Measurements from ENCODE around the gene EXOC4.

EXOC4 gene

GRCh38 chr7:134059921-134060320 lies 807.0 kb downstream of the EXOC4 start:
- H3K9ac ChIP-seq (ENCODE audit: low read depth, low read length), result no peak overlapping the region
- no peak overlapping the region for H3K27ac ChIP-seq (ENCODE audit: low read depth, low read length)
- no peaks in the 10 kb centered on the region for H3K4me1 ChIP-seq (ENCODE audit: insufficient read depth, low read length)
- no peaks in the 10 kb centered on the region for H3K27me3 ChIP-seq (ENCODE audit: insufficient read depth, low read length)
- H3K4me3 ChIP-seq (ENCODE audit: low read length), result no peak overlapping the region
- H3K9me3 ChIP-seq (ENCODE audit: insufficient read depth, low read depth, low read length), result no peaks in the 10 kb centered on the region
- no peaks in the 10 kb centered on the region for H3K36me3 ChIP-seq (ENCODE audit: insufficient read depth, low read length)
- no CpG with 5 or more reads among the region's 1 CpG for WGBS

GRCh38 chr7:134060874-134061273 lies 808.0 kb downstream of the EXOC4 start:
- Histone ChIP-seq H3K9me3 (ENCODE audit: insufficient read depth, low read depth, low read length) (no peaks in the 10 kb centered on the region), H3K36me3 (ENCODE audit: insufficient read depth, low read length) (no peaks in the 10 kb centered on the region), H3K9ac (ENCODE audit: low read depth, low read length) (no peak overlapping the region), H3K27ac (ENCODE audit: low read depth, low read length) (no peak overlapping the region), H3K4me3 (ENCODE audit: low read length) (no peak overlapping the region), H3K27me3 (ENCODE audit: insufficient read depth, low read length) (no peaks in the 10 kb centered on the region), H3K4me1 (ENCODE audit: insufficient read depth, low read length) (no peaks in the 10 kb centered on the region)
- 91% methylated on average over 3 of the region's 3 CpGs for WGBS

- Histone ChIP-seq H3K9me3 (ENCODE audit: insufficient read depth, low read depth, low read length) (no peaks in the 10 kb centered on the region), H3K36me3 (ENCODE audit: insufficient read depth, low read length) (no peaks in the 10 kb centered on the region), H3K4me1 (ENCODE audit: insufficient read depth, low read length) (no peaks in the 10 kb centered on the region), H3K27ac (ENCODE audit: low read depth, low read length) (no peak overlapping the region), H3K4me3 (ENCODE audit: low read length) (no peak overlapping the region), H3K9ac (ENCODE audit: low read depth, low read length) (no peak overlapping the region), H3K27me3 (ENCODE audit: insufficient read depth, low read length) (no peaks in the 10 kb centered on the region)
- WGBS, result 92% methylated on average over 4 of the region's 4 CpGs
Observed at GRCh38 chr7:134062460-134062859, 809.6 kb downstream of the EXOC4 start.

DNA sequence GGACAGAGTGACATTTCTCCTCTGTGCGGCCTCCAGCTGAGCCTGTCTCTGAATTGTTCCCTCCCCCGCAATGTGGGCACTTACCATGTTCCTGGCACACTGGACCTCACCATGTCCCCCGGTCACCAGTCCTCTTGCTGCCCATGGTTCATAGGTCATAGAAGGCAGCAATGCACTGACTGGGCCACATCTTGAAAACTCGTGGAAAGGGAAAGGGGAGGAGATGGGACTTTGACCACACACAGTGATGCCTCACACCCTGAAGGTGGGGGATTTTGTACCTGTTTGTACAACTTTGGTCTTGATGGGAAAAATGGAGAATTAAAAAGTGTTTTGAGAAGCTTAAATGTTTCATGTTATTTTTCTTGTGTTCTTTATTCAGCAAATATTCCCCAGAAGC lies 812.5 kb downstream of the EXOC4 start:
- Histone ChIP-seq H3K36me3 (ENCODE audit: insufficient read depth, low read length) (no peaks in the 10 kb centered on the region), H3K4me3 (ENCODE audit: low read length) (no peak overlapping the region), H3K27ac (ENCODE audit: low read depth, low read length) (no peak overlapping the region), H3K4me1 (ENCODE audit: insufficient read depth, low read length) (no peaks in the 10 kb centered on the region), H3K9me3 (ENCODE audit: insufficient read depth, low read depth, low read length) (no peaks in the 10 kb centered on the region), H3K9ac (ENCODE audit: low read depth, low read length) (no peak overlapping the region), H3K27me3 (ENCODE audit: insufficient read depth, low read length) (no peaks in the 10 kb centered on the region)
- WGBS, result 93% methylated on average over 4 of the region's 4 CpGs

DNA sequence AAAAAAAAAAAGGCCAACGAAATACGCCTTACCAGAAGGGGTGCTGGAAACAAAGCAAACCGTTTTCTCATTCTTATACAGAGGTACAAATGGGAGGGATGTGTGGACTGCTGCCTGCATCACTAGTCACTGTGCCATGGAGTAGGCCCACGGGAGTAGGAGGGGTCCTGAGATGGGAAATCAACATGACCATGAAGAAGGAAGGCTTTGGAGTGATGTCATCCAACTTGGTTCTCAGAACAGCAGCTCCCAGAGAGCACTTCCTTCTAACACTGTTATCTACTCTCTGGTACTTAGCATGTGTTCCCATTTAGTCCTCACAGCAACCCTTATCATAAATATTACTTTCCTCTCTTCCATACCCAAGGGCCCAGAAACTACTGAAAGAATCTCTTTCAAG lies 814.3 kb downstream of the EXOC4 start:
- H3K4me1 ChIP-seq (ENCODE audit: insufficient read depth, low read length), result no peaks in the 10 kb centered on the region
- H3K9me3 ChIP-seq (ENCODE audit: insufficient read depth, low read depth, low read length), result no peaks in the 10 kb centered on the region
- H3K36me3 ChIP-seq (ENCODE audit: insufficient read depth, low read length), result no peaks in the 10 kb centered on the region
- H3K9ac ChIP-seq (ENCODE audit: low read depth, low read length), result no peak overlapping the region
- no peak overlapping the region for H3K4me3 ChIP-seq (ENCODE audit: low read length)
- 5% methylated on average over 1 of the region's 4 CpGs for WGBS
- no peaks in the 10 kb centered on the region for H3K27me3 ChIP-seq (ENCODE audit: insufficient read depth, low read length)
- no peak overlapping the region for H3K27ac ChIP-seq (ENCODE audit: low read depth, low read length)

- Histone ChIP-seq H3K4me1 (ENCODE audit: insufficient read depth, low read length) (no peaks in the 10 kb centered on the region), H3K27me3 (ENCODE audit: insufficient read depth, low read length) (no peaks in the 10 kb centered on the region), H3K4me3 (ENCODE audit: low read length) (no peak overlapping the region), H3K36me3 (ENCODE audit: insufficient read depth, low read length) (no peaks in the 10 kb centered on the region), H3K9me3 (ENCODE audit: insufficient read depth, low read depth, low read length) (no peaks in the 10 kb centered on the region), H3K9ac (ENCODE audit: low read depth, low read length) (no peak overlapping the region), H3K27ac (ENCODE audit: low read depth, low read length) (no peak overlapping the region)
- 93% methylated on average over 6 of the region's 6 CpGs for WGBS
Observed at GRCh38 chr7:134068670-134069069, 815.8 kb downstream of the EXOC4 start.

- Histone ChIP-seq H3K27ac (ENCODE audit: low read depth, low read length) (no peak overlapping the region), H3K36me3 (ENCODE audit: insufficient read depth, low read length) (no peaks in the 10 kb centered on the region), H3K4me1 (ENCODE audit: insufficient read depth, low read length) (no peaks in the 10 kb centered on the region), H3K27me3 (ENCODE audit: insufficient read depth, low read length) (no peaks in the 10 kb centered on the region), H3K4me3 (ENCODE audit: low read length) (no peak overlapping the region), H3K9ac (ENCODE audit: low read depth, low read length) (no peak overlapping the region), H3K9me3 (ENCODE audit: insufficient read depth, low read depth, low read length) (no peaks in the 10 kb centered on the region)
- WGBS, result 93% methylated on average over 2 of the region's 2 CpGs
Observed at GRCh38 chr7:134069187-134069586, 816.3 kb downstream of the EXOC4 start.

DNA sequence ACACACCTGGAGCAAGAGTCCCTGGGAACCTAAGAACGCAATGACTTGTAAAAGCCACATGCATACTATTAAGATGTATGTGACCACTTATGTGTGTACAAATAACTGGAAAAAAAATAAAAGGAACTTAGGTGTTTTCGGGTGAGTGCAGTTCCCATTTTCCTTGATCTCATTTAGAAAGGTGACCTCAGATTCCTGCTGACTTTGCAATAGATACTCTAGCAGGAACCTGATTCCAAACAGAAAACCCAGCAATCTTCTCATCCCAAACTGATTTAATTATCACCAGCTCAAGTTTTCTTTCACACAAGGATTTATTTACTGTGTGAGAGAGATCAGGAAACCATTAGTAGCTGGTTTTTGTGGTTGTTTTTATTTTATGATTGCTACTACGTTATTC lies 817.8 kb downstream of the EXOC4 start:
- H3K27ac ChIP-seq (ENCODE audit: low read depth, low read length), result no peak overlapping the region
- no peak overlapping the region for H3K9ac ChIP-seq (ENCODE audit: low read depth, low read length)
- 100% methylated on average over 3 of the region's 3 CpGs for WGBS
- no peaks in the 10 kb centered on the region for H3K27me3 ChIP-seq (ENCODE audit: insufficient read depth, low read length)
- no peaks in the 10 kb centered on the region for H3K9me3 ChIP-seq (ENCODE audit: insufficient read depth, low read depth, low read length)
- H3K4me3 ChIP-seq (ENCODE audit: low read length), result no peak overlapping the region
- H3K4me1 ChIP-seq (ENCODE audit: insufficient read depth, low read length), result no peaks in the 10 kb centered on the region
- peaks cover 3% of the 10 kb centered on the region; the same call in 1 of the 2 replicates for H3K36me3 ChIP-seq (ENCODE audit: insufficient read depth, low read length)

DNA sequence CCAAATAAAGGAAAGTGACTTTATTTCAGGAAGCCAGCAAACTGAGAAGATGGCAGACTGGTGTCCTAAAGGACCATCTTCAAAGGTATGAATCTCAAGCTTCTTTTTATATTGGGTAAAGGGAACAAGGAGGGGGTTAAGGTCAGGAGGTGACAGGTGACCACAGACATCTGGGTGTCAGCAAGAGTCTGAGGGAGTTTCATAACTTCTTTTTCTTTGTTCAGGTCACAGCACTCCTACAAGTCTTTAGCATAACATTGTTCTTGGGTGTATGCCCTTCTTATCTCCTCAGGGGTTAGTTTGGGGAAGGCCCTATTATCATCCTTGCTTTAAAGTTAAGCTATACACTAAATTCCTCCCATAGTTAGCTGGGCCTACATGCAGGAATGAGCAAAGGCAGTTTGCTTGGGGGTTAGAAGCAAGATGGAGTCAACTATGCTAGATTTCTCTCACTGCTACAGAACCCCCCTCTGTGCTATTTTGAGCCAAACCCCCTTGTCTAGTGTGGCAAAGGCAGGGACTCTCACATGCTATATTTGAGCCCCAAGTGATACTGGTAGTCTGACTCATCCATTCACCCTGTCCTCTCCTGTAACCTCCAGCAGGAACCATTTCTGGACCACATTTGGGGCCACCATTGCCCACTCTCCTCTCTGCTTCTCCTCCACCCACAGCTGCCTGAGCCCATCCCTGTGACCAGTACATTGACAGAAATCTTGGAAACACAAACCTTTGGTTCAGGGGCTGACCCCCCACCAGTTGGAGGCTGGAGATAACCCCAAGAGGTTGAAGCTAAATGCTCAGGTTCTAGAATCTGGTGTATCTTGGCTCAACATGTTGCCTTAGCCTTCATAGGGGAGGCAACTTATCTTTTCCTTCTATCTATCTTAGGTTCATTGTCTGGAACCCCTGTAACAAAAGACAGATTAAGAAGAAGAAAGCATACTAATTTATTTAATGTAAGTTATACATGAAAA lies 818.8 kb downstream of the EXOC4 start:
- Histone ChIP-seq H3K36me3 (ENCODE audit: insufficient read depth, low read length) (peaks cover 3% of the 10 kb centered on the region; the same call in 1 of the 2 replicates), H3K4me1 (ENCODE audit: insufficient read depth, low read length) (no peaks in the 10 kb centered on the region), H3K27me3 (ENCODE audit: insufficient read depth, low read length) (no peaks in the 10 kb centered on the region), H3K9ac (ENCODE audit: low read depth, low read length) (no peak overlapping the region), H3K4me3 (ENCODE audit: low read length) (no peak overlapping the region), H3K9me3 (ENCODE audit: insufficient read depth, low read depth, low read length) (no peaks in the 10 kb centered on the region), H3K27ac (ENCODE audit: low read depth, low read length) (no peak overlapping the region)

GRCh38 chr7:134073276-134073675 lies 820.4 kb downstream of the EXOC4 start:
- peaks cover 3% of the 10 kb centered on the region; the same call in 1 of the 2 replicates for H3K36me3 ChIP-seq (ENCODE audit: insufficient read depth, low read length)
- no peak overlapping the region for H3K9ac ChIP-seq (ENCODE audit: low read depth, low read length)
- WGBS, result 91% methylated on average over 6 of the region's 6 CpGs
- no peak overlapping the region for H3K4me3 ChIP-seq (ENCODE audit: low read length)
- H3K9me3 ChIP-seq (ENCODE audit: insufficient read depth, low read depth, low read length), result no peaks in the 10 kb centered on the region
- H3K27ac ChIP-seq (ENCODE audit: low read depth, low read length), result no peak overlapping the region
- H3K4me1 ChIP-seq (ENCODE audit: insufficient read depth, low read length), result no peaks in the 10 kb centered on the region
- H3K27me3 ChIP-seq (ENCODE audit: insufficient read depth, low read length), result no peaks in the 10 kb centered on the region

- Histone ChIP-seq H3K27ac (ENCODE audit: low read depth, low read length) (no peak overlapping the region), H3K36me3 (ENCODE audit: insufficient read depth, low read length) (peaks cover 3% of the 10 kb centered on the region; the same call in 1 of the 2 replicates), H3K9ac (ENCODE audit: low read depth, low read length) (no peak overlapping the region), H3K9me3 (ENCODE audit: insufficient read depth, low read depth, low read length) (no peaks in the 10 kb centered on the region), H3K4me3 (ENCODE audit: low read length) (no peak overlapping the region), H3K4me1 (ENCODE audit: insufficient read depth, low read length) (no peaks in the 10 kb centered on the region; the same call in 1 of the 2 replicates), H3K27me3 (ENCODE audit: insufficient read depth, low read length) (no peaks in the 10 kb centered on the region)
- WGBS, result 93% methylated on average over 1 of the region's 1 CpG
Observed at GRCh38 chr7:134075799-134076198, 822.9 kb downstream of the EXOC4 start.
